Activated T-cell treated with anti-CD3 and anti-CD28 coated beads, Interleukin-2, amount 50 U/mL, for 4 hours (primary cell): ENCODE results near the gene RIF1. TPM values are rescaled to one million over a fixed set of nuclear protein-coding genes. Genes with fewer than 3 reads are reported as not detected.
"Not testable (repeated sequence)": the region's sequence is repeated elsewhere in the genome, so short reads cannot be mapped to it uniquely, and the experiment has no call there.

Source experiments
- ATAC-seq, 2 donors: fragments of 200-7000 bp; cut with Tn5 transposase; one replicate each; pipeline ENCODE4 v1.10.0; 2021
- DNase-seq: peaks from one replicate; pipeline ENCODE4 v3.0.0-alpha.2; 2020
- H3K27me3 Mint-ChIP-seq: one replicate; pipeline ENCODE4 v1.8.0; 2021; ENCODE audit warnings: low read depth, mixed read lengths
- H3K36me3 Mint-ChIP-seq: one replicate; pipeline ENCODE4 v1.8.0; 2022; ENCODE audit warnings: mixed read lengths; ENCODE audit not compliant: insufficient read depth
- H3K4me1 Mint-ChIP-seq: one replicate; pipeline ENCODE4 v1.8.0; 2021; ENCODE audit warnings: low read depth, mixed read lengths
- H3K4me3 Mint-ChIP-seq: one replicate; pipeline ENCODE4 v1.8.0; 2021; ENCODE audit warnings: mild to moderate bottlenecking, moderate library complexity, mixed read lengths
- H3K9me3 Mint-ChIP-seq: one replicate; pipeline ENCODE4 v1.8.0; 2021; ENCODE audit warnings: mixed read lengths
- total RNA-seq, 3 donors: library from RNA; stranded (reverse); gene quantifications; one replicate each; pipeline ENCODE4 v1.2.1, GENCODE V29; 2021

RIF1 gene
- total RNA-seq, 3 donors from 2014 or later: 63.6 to 68.9 (median 64.1) TPM

GRCh38 chr2:151399981-151400380 lies 9.7 kb upstream of the RIF1 start:
- DNase-seq (no peak), ATAC-seq (no peak)
- H3K27me3 Mint-ChIP-seq: no peaks in the 10 kb centered on the region
- H3K4me1 Mint-ChIP-seq: no peaks in the 10 kb centered on the region
- no peak overlapping the region for H3K4me3 Mint-ChIP-seq
- H3K9me3 Mint-ChIP-seq: no peaks in the 10 kb centered on the region
- no peaks in the 10 kb centered on the region for H3K36me3 Mint-ChIP-seq

- H3K4me3 Mint-ChIP-seq: no peak overlapping the region
- no peaks in the 10 kb centered on the region for H3K9me3 Mint-ChIP-seq
- DNase-seq (no peak), ATAC-seq (no peak)
- H3K4me1 Mint-ChIP-seq: no peaks in the 10 kb centered on the region
- H3K36me3 Mint-ChIP-seq: no peaks in the 10 kb centered on the region
- no peaks in the 10 kb centered on the region for H3K27me3 Mint-ChIP-seq
These were observed 8.6 kb upstream of the RIF1 start for GRCh38 chr2:151401149-151401548.

- Mint-ChIP-seq H3K36me3 (no peaks in the 10 kb centered on the region), H3K9me3 (no peaks in the 10 kb centered on the region), H3K4me3 (no peak overlapping the region), H3K27me3 (no peaks in the 10 kb centered on the region), H3K4me1 (no peaks in the 10 kb centered on the region)
- DNase-seq (no peak), ATAC-seq (no peak)
These were observed 5.8 kb upstream of the RIF1 start for GRCh38 chr2:151403914-151404313.

GRCh38 chr2:151405376-151405775 lies 4.3 kb upstream of the RIF1 start:
- Mint-ChIP-seq H3K9me3 (no peaks in the 10 kb centered on the region), H3K27me3 (no peaks in the 10 kb centered on the region), H3K4me3 (no peak overlapping the region), H3K4me1 (peaks cover 3% of the 10 kb centered on the region), H3K36me3 (peaks cover under 1% of the 10 kb centered on the region)
- no peak for DNase-seq
- ATAC-seq: no peak

GRCh38 chr2:151407281-151407680 lies 2.4 kb upstream of the RIF1 start:
- Mint-ChIP-seq H3K4me1 (peaks cover 15% of the 10 kb centered on the region), H3K36me3 (peaks cover 9% of the 10 kb centered on the region), H3K27me3 (no peaks in the 10 kb centered on the region), H3K9me3 (no peaks in the 10 kb centered on the region), H3K4me3 (no peak overlapping the region)
- ATAC-seq: no peak
- DNase-seq: no peak

- peaks cover 12% of the 10 kb centered on the region for H3K36me3 Mint-ChIP-seq
- ATAC-seq (no peak), DNase-seq (no peak)
- peaks cover 18% of the 10 kb centered on the region for H3K4me1 Mint-ChIP-seq
- peak overlapping the region; percentile 94 for H3K4me3 Mint-ChIP-seq
- no peaks in the 10 kb centered on the region for H3K27me3 Mint-ChIP-seq
- H3K9me3 Mint-ChIP-seq: no peaks in the 10 kb centered on the region
These were observed 708 bp upstream of the RIF1 start for GRCh38 chr2:151408788-151409600.

GRCh38 chr2:151410485-151410834 lies 758 bp downstream of the RIF1 start:
- Mint-ChIP-seq H3K27me3 (no peaks in the 10 kb centered on the region), H3K36me3 (peaks cover 16% of the 10 kb centered on the region), H3K4me1 (peaks cover 21% of the 10 kb centered on the region), H3K9me3 (no peaks in the 10 kb centered on the region), H3K4me3 (peak overlapping the region; percentile 94)
- ATAC-seq (peak; percentile 51 to 54), DNase-seq (peak; percentile 36)

GRCh38 chr2:151417650-151418049 lies 7.9 kb downstream of the RIF1 start:
- DNase-seq (no peak), ATAC-seq (no peak)
- H3K9me3 Mint-ChIP-seq: no peaks in the 10 kb centered on the region
- H3K36me3 Mint-ChIP-seq: peaks cover 31% of the 10 kb centered on the region
- peaks cover 14% of the 10 kb centered on the region for H3K4me1 Mint-ChIP-seq
- H3K27me3 Mint-ChIP-seq: no peaks in the 10 kb centered on the region
- no peak overlapping the region for H3K4me3 Mint-ChIP-seq

GRCh38 chr2:151421681-151422080 lies 12.0 kb downstream of the RIF1 start:
- not testable (repeated sequence) for ATAC-seq, H3K4me3 Mint-ChIP-seq, DNase-seq, H3K9me3 Mint-ChIP-seq, H3K27me3 Mint-ChIP-seq
- H3K36me3 Mint-ChIP-seq: peaks cover 51% of the 10 kb centered on the region
- H3K4me1 Mint-ChIP-seq: peaks cover 37% of the 10 kb centered on the region

GRCh38 chr2:151422917-151423439 lies 13.3 kb downstream of the RIF1 start:
- H3K27me3 Mint-ChIP-seq: no peaks in the 10 kb centered on the region
- H3K36me3 Mint-ChIP-seq: peaks cover 44% of the 10 kb centered on the region
- H3K4me3 Mint-ChIP-seq: no peak overlapping the region
- H3K9me3 Mint-ChIP-seq: no peaks in the 10 kb centered on the region
- ATAC-seq (peak; percentile 56 to 67), DNase-seq (no peak)
- peaks cover 35% of the 10 kb centered on the region for H3K4me1 Mint-ChIP-seq

- H3K9me3 Mint-ChIP-seq: no peaks in the 10 kb centered on the region
- peak overlapping the region; percentile 45 for H3K4me3 Mint-ChIP-seq
- H3K36me3 Mint-ChIP-seq: peaks cover 48% of the 10 kb centered on the region
- no peak for DNase-seq
- H3K4me1 Mint-ChIP-seq: peaks cover 39% of the 10 kb centered on the region
- peak; percentile 60 to 71 for ATAC-seq
- H3K27me3 Mint-ChIP-seq: no peaks in the 10 kb centered on the region
These were observed 14.1 kb downstream of the RIF1 start for GRCh38 chr2:151423760-151424159.

- Mint-ChIP-seq H3K4me3 (no peak overlapping the region), H3K36me3 (peaks cover 37% of the 10 kb centered on the region), H3K4me1 (peaks cover 8% of the 10 kb centered on the region), H3K27me3 (no peaks in the 10 kb centered on the region), H3K9me3 (no peaks in the 10 kb centered on the region)
- DNase-seq: no peak
- no peak for ATAC-seq
These were observed 27.9 kb downstream of the RIF1 start for GRCh38 chr2:151437630-151438029.

- Mint-ChIP-seq H3K27me3 (no peaks in the 10 kb centered on the region), H3K4me3 (no peak overlapping the region), H3K9me3 (no peaks in the 10 kb centered on the region), H3K4me1 (peaks cover 8% of the 10 kb centered on the region), H3K36me3 (peaks cover 34% of the 10 kb centered on the region)
- DNase-seq (no peak), ATAC-seq (no peak)
These were observed 28.8 kb downstream of the RIF1 start for GRCh38 chr2:151438506-151438905.

- H3K36me3 Mint-ChIP-seq: peaks cover 38% of the 10 kb centered on the region
- no peak for ATAC-seq
- no peaks in the 10 kb centered on the region for H3K27me3 Mint-ChIP-seq
- H3K9me3 Mint-ChIP-seq: no peaks in the 10 kb centered on the region
- no peak for DNase-seq
- no peak overlapping the region for H3K4me3 Mint-ChIP-seq
- peaks cover 8% of the 10 kb centered on the region for H3K4me1 Mint-ChIP-seq
These were observed 29.4 kb downstream of the RIF1 start for GRCh38 chr2:151439127-151439526.

GRCh38 chr2:151459358-151459757 lies 49.7 kb downstream of the RIF1 start:
- DNase-seq (no peak), ATAC-seq (no peak)
- Mint-ChIP-seq H3K27me3 (no peaks in the 10 kb centered on the region), H3K4me3 (no peak overlapping the region), H3K9me3 (no peaks in the 10 kb centered on the region), H3K4me1 (no peaks in the 10 kb centered on the region), H3K36me3 (peaks cover 59% of the 10 kb centered on the region)
